HG03025 (cell line): ENCODE data around the gene TENM4.

Source experiments
- ATAC-seq: cut with Tn5 transposase; IDR thresholded peaks from one replicate; pipeline ENCODE4 v1.9.1; 2021; ENCODE audit warnings: mild to moderate bottlenecking, moderate library complexity; ENCODE audit not compliant: unreplicated experiment, low FRiP score

TENM4 gene

DNA sequence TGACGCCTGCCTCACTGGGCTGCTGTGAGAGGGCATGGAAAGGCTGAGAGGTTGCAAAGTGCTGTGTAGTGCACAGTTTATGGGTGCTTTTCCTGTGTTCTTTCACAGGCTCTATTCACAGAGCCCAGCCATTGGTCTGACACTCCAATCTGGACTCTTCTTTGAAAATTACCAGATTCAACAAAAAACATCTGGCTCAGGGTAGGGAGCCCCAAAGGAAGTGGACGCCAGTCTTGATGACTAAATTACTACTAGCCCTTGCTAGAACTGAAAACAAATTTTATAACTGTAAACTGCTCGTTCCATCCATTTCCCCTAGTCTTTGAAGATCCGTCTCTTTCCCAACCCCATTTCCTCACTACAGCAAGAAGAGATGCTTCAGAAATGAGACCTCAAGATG lies 178.6 kb downstream of the TENM4 start:
- ATAC-seq: no peak

GRCh38 chr11:79261684-79262083 lies 179.1 kb downstream of the TENM4 start:
- no peak for ATAC-seq

GRCh38 chr11:79259800-79260199 lies 181.0 kb downstream of the TENM4 start:
- no peak for ATAC-seq

DNA sequence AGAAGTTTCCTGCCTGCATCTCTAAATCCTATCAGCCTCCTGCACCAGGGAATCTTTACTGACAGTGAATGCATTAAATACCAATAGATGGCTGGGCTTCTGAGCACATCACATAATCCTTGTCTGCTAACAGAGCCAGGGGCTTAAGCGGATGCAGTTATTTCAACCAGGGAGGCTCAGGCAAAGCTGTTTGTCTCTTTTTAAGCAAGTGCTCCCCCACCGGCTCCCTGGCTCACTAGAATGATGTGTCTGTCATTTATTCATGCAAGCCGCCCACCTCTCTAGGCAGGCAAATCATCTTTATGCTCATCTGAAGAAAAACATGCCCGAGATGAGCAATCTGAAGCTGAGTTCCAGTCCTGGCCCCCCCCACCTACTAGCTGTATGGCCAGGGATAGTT lies 182.3 kb downstream of the TENM4 start:
- no peak for ATAC-seq

GRCh38 chr11:79255965-79256364 lies 184.9 kb downstream of the TENM4 start:
- no peak for ATAC-seq

DNA sequence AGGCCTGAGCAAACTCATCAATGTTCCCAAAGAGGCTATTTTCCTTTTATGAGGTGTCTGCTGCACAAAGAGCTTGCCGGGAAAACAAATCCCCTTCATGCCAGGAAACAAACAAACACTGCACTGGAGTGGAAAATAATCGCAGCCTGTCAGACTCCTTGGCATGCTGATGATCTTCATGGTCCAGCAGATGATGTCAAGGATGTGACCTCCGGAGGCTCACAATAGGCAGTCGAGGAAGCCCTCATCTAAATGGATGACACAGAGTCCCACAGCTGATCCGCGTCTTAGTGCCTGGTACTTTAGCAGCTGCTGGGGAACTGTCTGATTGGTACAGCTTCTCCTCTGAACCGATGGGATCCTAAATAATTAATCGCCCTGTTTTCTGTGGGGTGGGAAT lies 187.6 kb downstream of the TENM4 start:
- ATAC-seq: no peak

- no peak for ATAC-seq
These were observed 191.4 kb downstream of the TENM4 start for GRCh38 chr11:79249295-79249993.

- ATAC-seq: no peak
These were observed 196.0 kb downstream of the TENM4 start for GRCh38 chr11:79244798-79245197.

DNA sequence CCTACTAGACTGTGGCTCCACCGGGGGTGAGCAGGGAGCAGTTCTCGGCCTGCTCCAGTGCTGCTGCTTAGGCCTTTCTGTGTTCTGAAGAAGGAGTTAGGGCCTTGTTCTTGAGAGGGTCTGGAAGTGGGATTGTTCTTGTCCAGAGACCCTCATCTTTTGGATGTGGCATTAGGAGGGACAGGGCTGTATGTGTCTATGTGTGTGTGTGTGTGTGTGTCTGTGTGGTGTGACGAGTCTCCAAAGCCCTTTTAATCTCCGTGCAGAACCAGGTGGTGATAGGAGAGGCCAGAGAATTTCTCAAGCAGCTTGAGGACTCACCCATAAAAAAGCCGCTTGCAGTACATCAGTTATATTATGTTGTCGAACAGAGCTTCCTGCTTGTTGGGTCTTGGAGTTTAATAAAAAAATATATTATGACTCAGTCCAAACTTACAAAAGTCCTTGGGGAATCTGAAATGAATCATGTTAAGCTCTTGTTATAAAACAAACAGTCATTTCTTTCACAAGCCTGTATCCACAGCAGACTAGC lies 196.5 kb downstream of the TENM4 start:
- ATAC-seq: no peak

GRCh38 chr11:79243422-79244210 lies 197.2 kb downstream of the TENM4 start:
- ATAC-seq: no peak

GRCh38 chr11:79242616-79243015 lies 198.2 kb downstream of the TENM4 start:
- ATAC-seq: no peak

DNA sequence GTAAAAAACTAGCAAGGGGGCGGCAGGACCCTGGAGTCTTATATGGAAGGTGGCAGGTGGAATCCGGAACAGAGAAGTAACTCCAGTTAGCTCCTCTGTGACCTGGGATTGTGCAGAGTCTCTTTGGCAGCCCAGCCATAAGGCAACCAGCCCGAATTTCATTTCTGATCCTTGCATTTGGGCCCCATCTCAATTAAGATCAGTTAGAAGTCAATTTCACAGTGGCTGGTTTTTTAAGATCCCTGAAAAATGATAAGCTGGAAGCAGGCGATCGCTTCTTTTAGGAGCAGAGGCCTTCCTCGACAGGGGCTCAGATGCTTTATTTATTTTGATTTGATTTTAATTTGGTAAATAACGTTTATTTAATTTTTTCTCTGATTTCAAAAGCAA lies 199.0 kb downstream of the TENM4 start:
- ATAC-seq: no peak

GRCh38 chr11:79241205-79241851 lies 199.5 kb downstream of the TENM4 start:
- no peak for ATAC-seq

DNA sequence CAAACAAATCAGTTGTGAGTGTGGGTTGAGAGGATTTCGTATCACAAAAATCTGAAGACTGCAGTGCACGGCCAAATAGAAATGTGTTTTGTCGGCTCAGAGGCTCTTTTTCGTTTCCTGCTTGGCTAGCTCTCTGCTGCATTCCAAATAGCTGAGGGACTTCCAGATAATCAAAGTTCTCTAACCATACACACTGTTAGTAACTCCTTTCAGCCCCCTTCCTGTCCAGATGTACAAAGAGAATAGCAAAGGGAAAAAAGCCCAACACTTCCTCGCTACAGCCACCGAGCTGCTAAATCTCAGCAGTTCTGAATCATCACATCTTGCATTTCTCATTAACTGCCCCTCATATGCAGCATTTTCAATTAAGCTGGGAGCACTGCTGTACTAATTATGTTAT lies 203.1 kb downstream of the TENM4 start:
- ATAC-seq: no peak

DNA sequence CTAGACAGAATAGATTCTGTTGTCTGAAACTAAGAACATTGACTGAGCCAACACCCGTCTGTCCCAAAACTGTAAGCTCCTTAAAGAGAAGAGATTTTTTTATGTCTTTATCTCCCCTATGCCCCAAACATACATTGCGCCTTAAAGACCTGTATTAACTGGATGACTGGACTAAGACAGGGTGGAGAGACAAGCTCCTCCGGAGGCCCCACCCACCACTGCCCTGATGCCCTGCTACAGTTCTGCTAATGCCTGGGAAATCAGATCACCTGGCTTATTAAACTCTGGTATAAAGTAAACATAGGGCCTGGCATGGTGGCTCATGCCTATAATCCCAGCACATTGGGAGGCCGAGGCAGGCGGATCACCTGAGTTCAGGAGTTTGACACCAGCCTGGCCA lies 203.7 kb downstream of the TENM4 start:
- no peak for ATAC-seq

DNA sequence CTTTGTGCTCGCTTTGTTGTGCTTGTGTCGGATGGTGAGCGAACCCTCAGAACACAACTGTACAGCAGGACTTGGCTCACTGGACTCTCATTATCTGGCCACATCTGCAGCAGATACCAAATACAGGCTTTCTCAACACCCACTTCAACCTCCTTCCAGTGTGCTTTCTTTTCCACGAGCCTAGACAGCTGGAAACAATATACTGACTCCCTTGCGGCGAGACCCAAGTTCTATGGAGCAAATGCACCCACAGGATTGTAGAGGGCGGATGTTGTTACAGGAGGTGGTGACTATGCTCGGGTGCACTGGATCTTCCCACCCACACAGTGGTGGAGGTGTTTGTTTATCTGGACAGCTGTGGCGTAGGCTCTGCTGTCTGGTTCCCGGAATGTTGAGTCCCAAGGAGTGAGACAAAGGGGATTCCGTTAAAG lies 204.3 kb downstream of the TENM4 start:
- ATAC-seq: no peak

GRCh38 chr11:79235696-79236095 lies 205.1 kb downstream of the TENM4 start:
- no peak for ATAC-seq

- no peak for ATAC-seq
These were observed 208.5 kb downstream of the TENM4 start for GRCh38 chr11:79232346-79232745.

DNA sequence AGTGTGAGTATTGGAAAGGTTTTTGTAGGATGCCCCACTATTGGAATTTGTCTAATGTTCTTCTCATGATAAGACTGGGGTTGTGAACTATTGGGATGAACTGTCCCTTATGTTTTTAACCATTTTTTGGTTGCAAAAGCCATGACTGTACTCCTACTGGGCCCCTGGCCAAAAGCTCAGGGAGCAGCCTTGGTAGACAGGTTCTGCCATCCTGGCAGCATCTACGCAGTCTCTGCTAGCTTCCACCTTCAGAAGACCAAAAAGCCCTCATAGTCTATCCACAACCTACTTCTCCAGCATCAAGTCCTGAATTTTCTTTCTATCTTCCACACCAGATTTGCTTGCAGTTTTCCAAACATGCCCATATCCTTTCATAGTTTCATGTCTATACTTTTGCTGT lies 211.8 kb downstream of the TENM4 start:
- ATAC-seq: no peak

DNA sequence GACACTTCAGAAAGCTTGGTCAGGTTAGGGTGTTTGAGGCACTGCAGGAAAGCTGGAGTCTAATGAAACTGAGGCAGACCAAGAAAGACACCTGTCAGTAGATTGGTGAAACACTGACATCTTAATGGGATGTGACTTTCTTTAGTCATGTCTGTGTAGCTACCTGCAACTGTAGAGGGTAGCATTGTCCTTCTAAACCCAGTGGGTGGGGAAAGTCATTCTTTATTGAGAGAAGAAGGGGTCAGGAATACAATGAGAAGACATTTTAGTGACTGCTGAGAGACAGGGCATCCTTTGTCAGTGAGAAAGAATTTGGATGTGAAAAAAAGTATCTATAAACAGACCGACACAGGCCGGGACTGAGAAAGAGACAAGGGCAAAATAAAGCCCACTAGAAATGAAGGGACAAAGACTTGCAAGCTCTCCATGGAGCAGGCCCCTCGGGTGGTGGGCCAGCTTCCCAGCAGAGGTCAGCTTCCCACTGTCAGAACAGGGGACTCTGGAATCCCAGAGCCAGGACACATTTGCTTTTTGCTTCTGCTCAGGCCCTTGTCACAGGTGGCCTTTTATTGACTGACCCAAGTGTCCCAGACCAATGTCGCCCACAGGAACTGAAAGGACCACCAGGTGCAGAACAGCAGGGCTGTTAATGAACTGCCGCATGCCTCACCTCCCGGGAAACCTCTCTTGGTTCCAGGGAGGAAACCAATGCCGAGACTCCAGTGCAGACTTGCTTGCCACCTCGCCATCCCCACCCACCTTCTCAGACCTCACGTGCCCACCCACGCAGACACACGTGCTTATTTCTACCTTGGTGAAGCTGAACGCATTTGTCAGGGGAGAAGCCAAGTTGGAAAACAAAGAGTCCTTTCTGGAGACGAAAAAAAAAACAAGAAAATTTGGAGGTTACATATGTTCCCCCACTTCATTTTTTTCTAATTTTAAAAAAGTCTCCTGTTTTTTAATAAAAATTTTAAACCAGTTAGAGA lies 212.8 kb downstream of the TENM4 start:
- no peak for ATAC-seq
